Measurements from ENCODE around the gene PLB1.

GRCh38 chr2:28463211-28463816 lies 32.5 kb upstream of the PLB1 start:
- TF ChIP-seq, protein P1, sequence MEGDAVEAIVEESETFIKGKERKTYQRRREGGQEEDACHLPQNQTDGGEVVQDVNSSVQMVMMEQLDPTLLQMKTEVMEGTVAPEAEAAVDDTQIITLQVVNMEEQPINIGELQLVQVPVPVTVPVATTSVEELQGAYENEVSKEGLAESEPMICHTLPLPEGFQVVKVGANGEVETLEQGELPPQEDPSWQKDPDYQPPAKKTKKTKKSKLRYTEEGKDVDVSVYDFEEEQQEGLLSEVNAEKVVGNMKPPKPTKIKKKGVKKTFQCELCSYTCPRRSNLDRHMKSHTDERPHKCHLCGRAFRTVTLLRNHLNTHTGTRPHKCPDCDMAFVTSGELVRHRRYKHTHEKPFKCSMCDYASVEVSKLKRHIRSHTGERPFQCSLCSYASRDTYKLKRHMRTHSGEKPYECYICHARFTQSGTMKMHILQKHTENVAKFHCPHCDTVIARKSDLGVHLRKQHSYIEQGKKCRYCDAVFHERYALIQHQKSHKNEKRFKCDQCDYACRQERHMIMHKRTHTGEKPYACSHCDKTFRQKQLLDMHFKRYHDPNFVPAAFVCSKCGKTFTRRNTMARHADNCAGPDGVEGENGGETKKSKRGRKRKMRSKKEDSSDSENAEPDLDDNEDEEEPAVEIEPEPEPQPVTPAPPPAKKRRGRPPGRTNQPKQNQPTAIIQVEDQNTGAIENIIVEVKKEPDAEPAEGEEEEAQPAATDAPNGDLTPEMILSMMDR (IDR thresholded peaks at IDR 0.05; ENCODE audit: poor library complexity), result no peak
- no peak for TF ChIP-seq EZH2phosphoT487 (IDR thresholded peaks at IDR 0.05; ENCODE audit: low read depth, severe bottlenecking, unreplicated experiment)
